DND-41 (cell line): ENCODE data around the gene ADAM30.
"Not testable (repeated sequence)": the region's sequence is repeated elsewhere in the genome, so short reads cannot be mapped to it uniquely, and the experiment has no call there.

ENCODE experiments used
- ATAC-seq: fragments of 200-7000 bp; cut with Tn5 transposase; 3 replicates; pipeline ENCODE4 v1.9.1; 2021; ENCODE audit warnings: low read depth; ENCODE audit not compliant: insufficient read depth
- DNase-seq: peaks from one replicate; pipeline ENCODE4 v3.0.0-alpha.2; 2020
- H2AFZ ChIP-seq: 2 replicates; pipeline ENCODE4 v1.6.0; 2012; ENCODE audit warnings: low read depth, low read length
- H3K27ac ChIP-seq: 2 replicates; pipeline ENCODE4 v1.5.1; 2012; ENCODE audit warnings: low read length, inconsistent platforms
- H3K27me3 ChIP-seq: fragments of 200-600 bp; sonication (generic); 2 replicates; pipeline ENCODE4 v1.6.0; 2012; ENCODE audit warnings: low read length, mild to moderate bottlenecking, inconsistent platforms; ENCODE audit not compliant: insufficient read depth, poor library complexity
- H3K36me3 ChIP-seq: 2 replicates; pipeline ENCODE4 v1.5.1; 2012; ENCODE audit warnings: low read length, inconsistent platforms; ENCODE audit not compliant: insufficient read depth
- H3K4me1 ChIP-seq: 2 replicates; pipeline ENCODE4 v1.5.1; 2012; ENCODE audit warnings: mild to moderate bottlenecking, low read length; ENCODE audit not compliant: insufficient read depth
- H3K4me2 ChIP-seq: 2 replicates; pipeline ENCODE4 v1.6.0; 2012; ENCODE audit warnings: mild to moderate bottlenecking, moderate library complexity, low read length, inconsistent platforms; ENCODE audit not compliant: insufficient read depth
- H3K4me3 ChIP-seq, 2 experiments: fragments of 200-600 bp in 1 of 2; shearing (Covaris generic) in 1 of 2; 2 replicates each; pipeline ENCODE4 v1.5.1; 2012 to 2016; ENCODE audit warnings: inconsistent platforms in 2 of 2, low read length in 2 of 2, mild to moderate bottlenecking in 2 of 2, low read depth in 1 of 2, moderate library complexity in 1 of 2
- H3K79me2 ChIP-seq: 2 replicates; pipeline ENCODE4 v1.6.0; 2012; ENCODE audit warnings: low read length, inconsistent platforms; ENCODE audit not compliant: insufficient read depth
- H3K9ac ChIP-seq: 2 replicates; pipeline ENCODE4 v1.6.0; 2012; ENCODE audit warnings: low read depth, mild to moderate bottlenecking, inconsistent platforms, low read length, moderate library complexity
- H3K9me3 ChIP-seq: 2 replicates; pipeline ENCODE4 v1.5.1; 2012; ENCODE audit warnings: low read length, moderate library complexity, mild to moderate bottlenecking, inconsistent platforms; ENCODE audit not compliant: insufficient read depth, severe bottlenecking
- H4K20me1 ChIP-seq: 2 replicates; pipeline ENCODE4 v1.6.0; 2012; ENCODE audit warnings: low read length; ENCODE audit not compliant: insufficient read depth
- CTCF ChIP-seq: IDR thresholded peaks from 2 replicates; pipeline ENCODE4 v1.5.1; 2012; ENCODE audit warnings: borderline replicate concordance, low read length, moderate library complexity, mild to moderate bottlenecking; ENCODE audit not compliant: poor library complexity, severe bottlenecking; ENCODE audit errors: extremely low read depth
- EZH2 ChIP-seq: IDR thresholded peaks from 3 replicates; pipeline ENCODE4 v1.6.1; 2012; ENCODE audit warnings: borderline replicate concordance, low read depth, mild to moderate bottlenecking, moderate library complexity, low read length, inconsistent platforms; ENCODE audit not compliant: severe bottlenecking

Gene ADAM30

GRCh38 chr1:119862276-119862675, 34.0 kb downstream of the ADAM30 start:
- DNase-seq (no peak), ATAC-seq (no peak)
- Histone ChIP-seq H4K20me1 (no peaks in the 10 kb centered on the region), H3K27ac (no peak overlapping the region), H3K4me2 (no peak overlapping the region), H3K9ac (no peak overlapping the region), H3K36me3 (no peaks in the 10 kb centered on the region), H3K27me3 (no peaks in the 10 kb centered on the region), H3K9me3 (no peaks in the 10 kb centered on the region), H3K79me2 (no peaks in the 10 kb centered on the region), H3K4me1 (peaks cover 34% of the 10 kb centered on the region), H3K4me3 (no peak overlapping the region), H2AFZ (no peak overlapping the region)
- TF ChIP-seq EZH2 (no peak), CTCF (no peak)

- no peaks in the 10 kb centered on the region for H4K20me1 ChIP-seq
- no peak for DNase-seq
- H2AFZ ChIP-seq = no peak overlapping the region
- no peak for ATAC-seq
- H3K9ac ChIP-seq = no peak overlapping the region
- H3K27ac ChIP-seq = no peak overlapping the region
- no peaks in the 10 kb centered on the region for H3K79me2 ChIP-seq
- H3K9me3 ChIP-seq = no peaks in the 10 kb centered on the region
- H3K36me3 ChIP-seq = no peaks in the 10 kb centered on the region
- no peak overlapping the region for H3K4me3 ChIP-seq
- H3K4me2 ChIP-seq = no peak overlapping the region
- H3K27me3 ChIP-seq = no peaks in the 10 kb centered on the region
- H3K4me1 ChIP-seq = peaks cover 34% of the 10 kb centered on the region
- TF ChIP-seq CTCF (no peak), EZH2 (no peak)
Measured at GRCh38 chr1:119861547-119861946, 34.8 kb downstream of the ADAM30 start.

GRCh38 chr1:119859647-119860046, 36.7 kb downstream of the ADAM30 start:
- Histone ChIP-seq H3K36me3 (no peaks in the 10 kb centered on the region), H2AFZ (peak overlapping the region; percentile 58; the same call in 1 of the 2 replicates), H4K20me1 (no peaks in the 10 kb centered on the region), H3K27ac (peak overlapping the region; percentile 89), H3K27me3 (no peaks in the 10 kb centered on the region), H3K4me3 (no peak overlapping the region), H3K79me2 (no peaks in the 10 kb centered on the region), H3K4me2 (peak overlapping the region; percentile 31), H3K4me1 (peaks cover 34% of the 10 kb centered on the region), H3K9ac (peak overlapping the region; percentile 37; the same call in 1 of the 2 replicates), H3K9me3 (no peaks in the 10 kb centered on the region)
- peak; percentile 100 for ATAC-seq
- TF ChIP-seq CTCF = no peak
- TF ChIP-seq EZH2 = no peak
- peak; percentile 83 for DNase-seq

- Histone ChIP-seq H2AFZ (peak overlapping the region; percentile 58), H3K4me1 (peaks cover 34% of the 10 kb centered on the region), H3K27ac (peak overlapping the region; percentile 89), H3K4me2 (peak overlapping the region; percentile 31; the same call in 1 of the 2 replicates), H3K9ac (peak overlapping the region; percentile 37; the same call in 1 of the 2 replicates)
- not testable (repeated sequence) for H4K20me1 ChIP-seq, H3K79me2 ChIP-seq, H3K9me3 ChIP-seq, H3K27me3 ChIP-seq, H3K36me3 ChIP-seq, ATAC-seq, H3K4me3 ChIP-seq
- peak; percentile 31 for DNase-seq
Measured at GRCh38 chr1:119858556-119859214, 37.6 kb downstream of the ADAM30 start.
